Endothelial cell of umbilical vein (primary cell): ENCODE results near the gene C9. TPM values are rescaled to one million over a fixed set of nuclear protein-coding genes. Genes with fewer than 3 reads are reported as not detected.

Experiments
- BruUV-seq: library from RNA; stranded (reverse); fragments of 400-500 nt; replicated peaks from 2 replicates; lab custom pipeline; 2021; lab: Mats Ljungman, UMichigan
- CTCF ChIA-PET: fragments of 300-600, 350-600 bp; sonication (Branson Sonifier 250); formaldehyde crosslinking; loops from one replicate; lab custom pipeline; 2021; ENCODE audit warnings: antibody characterized with exemption, inconsistent platforms; lab: Charles Lee
- POLR2A ChIA-PET: fragments of 300-600, 350-600 bp; sonication (Branson Sonifier 250); formaldehyde crosslinking; loops from one replicate; lab custom pipeline; 2021; ENCODE audit warnings: antibody characterized with exemption, inconsistent platforms; lab: Charles Lee
- DNase-seq: peaks from one replicate; pipeline ENCODE4 v3.0.0-alpha.2; 2011; ENCODE audit warnings: low read depth, low spot score
- FAIRE-seq: peaks from 2 replicates; lab custom pipeline; 2011; peaks lifted over from hg19 to GRCh38; lab: Jason Lieb, UNC
- H2AFZ ChIP-seq: 2 replicates; pipeline ENCODE4 v1.6.0; 2012; ENCODE audit warnings: low read depth, low read length, control low read depth, inconsistent platforms
- H3K27ac ChIP-seq: 2 replicates; pipeline ENCODE4 v1.5.1; 2011; ENCODE audit warnings: low read depth, mild to moderate bottlenecking, control low read depth, low read length, moderate library complexity; ENCODE audit not compliant: insufficient read depth
- H3K27me3 ChIP-seq, 2 experiments: 2 replicates each; pipeline versions ENCODE4 v1.6.0 to v1.6.1; 2011; ENCODE audit warnings: low read length in 2 of 2, mixed read lengths in 1 of 2; ENCODE audit not compliant: control insufficient read depth in 2 of 2, insufficient read depth in 2 of 2
- H3K36me3 ChIP-seq, 2 experiments: 2 replicates in 1 of 2; 3 replicates in 1 of 2; pipeline ENCODE4 v1.5.1; 2011; ENCODE audit warnings: low read length in 2 of 2, mild to moderate bottlenecking in 1 of 2, moderate library complexity in 1 of 2; ENCODE audit not compliant: control insufficient read depth in 2 of 2, insufficient read depth in 2 of 2; ENCODE audit errors: extremely low read depth in 1 of 2
- H3K4me1 ChIP-seq: 3 replicates; pipeline ENCODE4 v1.5.1; 2011; ENCODE audit warnings: mild to moderate bottlenecking, low read length; ENCODE audit not compliant: control insufficient read depth, insufficient read depth; ENCODE audit errors: extremely low read depth
- H3K4me2 ChIP-seq: 2 replicates; pipeline ENCODE4 v1.6.1; 2011; ENCODE audit warnings: low read length, control low read depth, mixed read lengths; ENCODE audit not compliant: insufficient read depth
- H3K4me3 ChIP-seq, 3 experiments: fragments of 200-600 bp in 1 of 3; sonication (generic), shearing (Covaris generic) in 1 of 3; replicated peaks in 1 of 3; 2 replicates each; pipeline ENCODE4 v1.5.1; 2011 to 2016; ENCODE audit warnings: control low read depth in 3 of 3, low read length in 3 of 3, mild to moderate bottlenecking in 2 of 3, inconsistent platforms in 1 of 3, low read depth in 1 of 3, moderate library complexity in 1 of 3; ENCODE audit not compliant: insufficient read depth in 1 of 3
- H3K79me2 ChIP-seq: 2 replicates; pipeline ENCODE4 v1.6.0; 2012; ENCODE audit warnings: low read length, inconsistent platforms; ENCODE audit not compliant: control insufficient read depth, insufficient read depth
- H3K9ac ChIP-seq: replicated peaks from 2 replicates; pipeline ENCODE3; 2011; ENCODE audit warnings: low read length, control low read depth; ENCODE audit not compliant: insufficient read depth; ENCODE audit errors: extremely low read depth
- H3K9me1 ChIP-seq: replicated peaks from 3 replicates; pipeline ENCODE4 v1.6.0; 2011; ENCODE audit warnings: mild to moderate bottlenecking, low read length; ENCODE audit not compliant: control insufficient read depth, insufficient read depth; ENCODE audit errors: extremely low read depth
- H3K9me3 ChIP-seq: replicated peaks from 2 replicates; pipeline ENCODE4 v1.5.1; 2012; ENCODE audit warnings: low read length, inconsistent platforms; ENCODE audit not compliant: control insufficient read depth, insufficient read depth
- H4K20me1 ChIP-seq: replicated peaks from 2 replicates; pipeline ENCODE3; 2011; ENCODE audit warnings: mild to moderate bottlenecking, low read length; ENCODE audit not compliant: control insufficient read depth, insufficient read depth; ENCODE audit errors: extremely low read depth
- EZH2 ChIP-seq: IDR thresholded peaks from 2 replicates; pipeline ENCODE4 v1.6.1; 2012; ENCODE audit warnings: borderline replicate concordance, low read depth, mild to moderate bottlenecking, moderate library complexity, low read length, inconsistent platforms; ENCODE audit not compliant: severe bottlenecking
- FOS ChIP-seq: IDR thresholded peaks from 2 replicates; pipeline ENCODE4 v1.6.1; 2011; ENCODE audit warnings: mild to moderate bottlenecking, low read length, moderate library complexity, borderline replicate concordance; ENCODE audit not compliant: insufficient read depth
- GATA2 ChIP-seq: IDR thresholded peaks from 2 replicates; pipeline ENCODE4 v1.7.0; 2011; ENCODE audit warnings: low read depth, mild to moderate bottlenecking, moderate library complexity, mixed read lengths, low read length; ENCODE audit not compliant: insufficient read length, insufficient read depth
- JUN ChIP-seq: IDR thresholded peaks from 2 replicates; pipeline ENCODE4 v1.6.1; 2011; ENCODE audit warnings: borderline replicate concordance, low read depth; ENCODE audit not compliant: insufficient read length, insufficient read depth
- MYC ChIP-seq: IDR thresholded peaks from one replicate; pipeline ENCODE4 v1.6.1; 2011; ENCODE audit warnings: mild to moderate bottlenecking, low read depth, low read length
- POLR2A ChIP-seq: IDR thresholded peaks from 2 replicates; pipeline ENCODE4 v1.6.1; 2012; ENCODE audit warnings: low read depth, mild to moderate bottlenecking, control low read depth, low read length
- POLR2AphosphoS5 ChIP-seq: IDR thresholded peaks from 2 replicates; pipeline ENCODE4 v1.6.1; 2012; ENCODE audit warnings: low read depth, mild to moderate bottlenecking, control low read depth, low read length, moderate library complexity; ENCODE audit not compliant: insufficient read depth
- dilution Hi-C: fragments of 300-500 bp; cut with MboI; formaldehyde crosslinking; loops from one replicate; pipeline ENCODE4 v1.15.0; 2019; ENCODE audit warnings: low sequenced_read_pairs; ENCODE audit not compliant: extremely low pct_ligation_motif_present
- intact Hi-C: fragments of 100-400 bp; cut with micrococcal nuclease; formaldehyde crosslinking; loops from one replicate; pipeline ENCODE4 v1.10.0; 2022
- polyA plus RNA-seq, 4 experiments: library from polyadenylated mRNA; depleted of rRNA in 3 of 4; stranded (reverse) in 3 of 4; unstranded in 1 of 4; fragments of >200 nt; gene quantifications; 2 replicates each; pipeline versions ENCODE4 v1.2.1 to v1.2.3, GENCODE V29; 2011 to 2012; ENCODE audit warnings: missing spikeins in 1 of 4
- total RNA-seq: library from RNA; stranded (reverse); gene quantifications from 2 replicates; pipeline ENCODE4 v1.2.3, GENCODE V29; 2021
- TF ChIP-seq, protein P1 (sequence below), 2 donors: IDR thresholded peaks; 1 replicate in 1 of 2; 2 replicates in 1 of 2; pipeline ENCODE4 v1.5.1; 2011; ENCODE audit warnings: low read length in 2 of 2, mild to moderate bottlenecking in 2 of 2, moderate library complexity in 2 of 2, control low read depth in 1 of 2, inconsistent platforms in 1 of 2, low read depth in 1 of 2; ENCODE audit not compliant: insufficient read depth in 1 of 2; ENCODE audit errors: extremely low read depth in 1 of 2
- TF ChIP-seq, protein P2 (sequence below): IDR thresholded peaks from 2 replicates; pipeline ENCODE4 v1.6.1; 2011; ENCODE audit not compliant: insufficient read depth, insufficient read length

The C9 gene
- total and polyA plus RNA-seq, 2 donors (not counting 3 experiments of a cell fraction or from before 2014, with no cell fraction given) = 0.33 TPM; not detected in 1

DNA sequence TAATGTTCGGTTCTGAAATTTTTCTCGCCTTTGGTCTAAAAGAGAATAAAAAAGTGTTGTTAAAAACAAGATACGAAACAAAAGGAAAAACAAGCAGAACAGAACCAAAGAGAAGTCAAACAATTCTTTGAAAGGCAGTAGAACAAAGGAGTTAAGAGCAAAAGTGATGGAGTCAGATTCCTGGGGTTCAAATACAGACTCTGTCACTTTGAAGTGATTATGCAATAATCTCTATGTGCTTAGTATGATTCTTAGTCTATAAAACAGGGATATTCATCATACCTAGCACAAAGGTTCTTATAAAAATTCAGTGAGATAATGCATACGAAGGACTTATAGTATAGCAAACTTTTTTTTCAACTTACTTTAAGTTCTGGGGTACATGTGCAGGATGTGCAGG, 48.3 kb downstream of the C9 start:
- Histone ChIP-seq H2AFZ (no peak overlapping the region), H3K9me1 (no peaks in the 10 kb centered on the region), H4K20me1 (no peaks in the 10 kb centered on the region), H3K4me1 (no peaks in the 10 kb centered on the region), H3K27me3 (no peaks in the 10 kb centered on the region), H3K4me2 (no peak overlapping the region), H3K36me3 (no peaks in the 10 kb centered on the region), H3K9me3 (no peaks in the 10 kb centered on the region), H3K9ac (no peak overlapping the region), H3K79me2 (no peaks in the 10 kb centered on the region), H3K27ac (no peak overlapping the region), H3K4me3 (no peak overlapping the region)
- TF ChIP-seq MYC = no peak
- DNase-seq = no peak
- no TSS peak for BruUV-seq
- intact Hi-C loops = no loop called here
- no peak for FAIRE-seq
- dilution Hi-C loops = no loop called here
- ChIA-PET CTCF (no interaction called here), POLR2A (no interaction called here)

DNA sequence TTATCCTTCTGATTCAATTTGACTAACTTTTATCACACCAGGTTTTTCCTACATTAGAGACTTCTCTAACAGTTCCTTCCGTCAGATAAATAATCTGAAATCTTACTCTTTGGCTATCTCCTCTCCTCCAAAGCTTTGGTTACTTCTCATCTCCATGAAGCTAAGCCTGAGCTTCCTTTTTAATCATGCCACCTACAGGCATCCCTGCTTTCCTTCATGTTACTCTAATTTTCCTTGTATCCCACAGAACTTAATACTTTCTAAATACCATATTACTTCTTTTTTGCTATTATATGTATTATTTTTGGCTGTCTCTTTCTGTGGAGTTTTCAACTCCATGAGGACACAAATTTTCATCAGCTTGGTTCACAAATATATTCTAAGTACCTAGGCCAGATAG, 49.7 kb downstream of the C9 start:
- ChIA-PET CTCF (interaction anchor here (1.0 kb wide), 1 partner anchor 97 kb away, joined by 4 read pairs; no protein-coding TSS in a partner anchor), POLR2A (no interaction called here)
- Histone ChIP-seq H2AFZ (no peak overlapping the region), H3K9ac (no peak overlapping the region), H3K4me1 (no peaks in the 10 kb centered on the region), H3K27me3 (no peaks in the 10 kb centered on the region), H3K4me3 (no peak overlapping the region), H3K9me1 (no peaks in the 10 kb centered on the region), H3K36me3 (no peaks in the 10 kb centered on the region), H3K27ac (no peak overlapping the region), H3K9me3 (no peaks in the 10 kb centered on the region), H3K79me2 (no peaks in the 10 kb centered on the region), H4K20me1 (no peaks in the 10 kb centered on the region), H3K4me2 (no peak overlapping the region)
- intact Hi-C loops = no loop called here
- dilution Hi-C loops = no loop called here
- no peak for DNase-seq
- no TSS peak for BruUV-seq
- FAIRE-seq = no peak
- no peak for TF ChIP-seq JUN
- no peak for TF ChIP-seq POLR2A
- TF ChIP-seq EZH2 = no peak
- TF ChIP-seq FOS = no peak
- no peak for TF ChIP-seq MYC
- TF ChIP-seq GATA2 = no peak
- TF ChIP-seq POLR2AphosphoS5 = no peak
- TF ChIP-seq, protein P1, sequence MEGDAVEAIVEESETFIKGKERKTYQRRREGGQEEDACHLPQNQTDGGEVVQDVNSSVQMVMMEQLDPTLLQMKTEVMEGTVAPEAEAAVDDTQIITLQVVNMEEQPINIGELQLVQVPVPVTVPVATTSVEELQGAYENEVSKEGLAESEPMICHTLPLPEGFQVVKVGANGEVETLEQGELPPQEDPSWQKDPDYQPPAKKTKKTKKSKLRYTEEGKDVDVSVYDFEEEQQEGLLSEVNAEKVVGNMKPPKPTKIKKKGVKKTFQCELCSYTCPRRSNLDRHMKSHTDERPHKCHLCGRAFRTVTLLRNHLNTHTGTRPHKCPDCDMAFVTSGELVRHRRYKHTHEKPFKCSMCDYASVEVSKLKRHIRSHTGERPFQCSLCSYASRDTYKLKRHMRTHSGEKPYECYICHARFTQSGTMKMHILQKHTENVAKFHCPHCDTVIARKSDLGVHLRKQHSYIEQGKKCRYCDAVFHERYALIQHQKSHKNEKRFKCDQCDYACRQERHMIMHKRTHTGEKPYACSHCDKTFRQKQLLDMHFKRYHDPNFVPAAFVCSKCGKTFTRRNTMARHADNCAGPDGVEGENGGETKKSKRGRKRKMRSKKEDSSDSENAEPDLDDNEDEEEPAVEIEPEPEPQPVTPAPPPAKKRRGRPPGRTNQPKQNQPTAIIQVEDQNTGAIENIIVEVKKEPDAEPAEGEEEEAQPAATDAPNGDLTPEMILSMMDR (IDR thresholded peaks at IDR 0.05; ENCODE audit: extremely low read depth in 1 of 2, insufficient read depth in 1 of 2, low read depth in 1 of 2, low read length in 2 of 2) = no peak
- TF ChIP-seq, protein P2, sequence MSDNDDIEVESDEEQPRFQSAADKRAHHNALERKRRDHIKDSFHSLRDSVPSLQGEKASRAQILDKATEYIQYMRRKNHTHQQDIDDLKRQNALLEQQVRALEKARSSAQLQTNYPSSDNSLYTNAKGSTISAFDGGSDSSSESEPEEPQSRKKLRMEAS = no peak
